Right lobe of liver (tissue), 4 donors: ENCODE measurements around the gene LGALS9C.
"Not testable (repeated sequence)": the region's sequence is repeated elsewhere in the genome, so short reads cannot be mapped to it uniquely, and the experiment has no call there.

Experiments used
- POLR2A ChIP-seq: fragments of 450-650 bp; IDR thresholded peaks from one replicate; pipeline ENCODE4 v1.6.1; 2017; ENCODE audit warnings: antibody characterized with exemption, mild to moderate bottlenecking
- TF ChIP-seq, protein P1 (sequence below), 4 donors: fragments of 200-600 bp in 3 of 4; fragments of 450-650 bp in 1 of 4; IDR thresholded peaks; one replicate each; pipeline versions ENCODE4 v1.5.1 to v1.8.0; 2016 to 2022; ENCODE audit warnings: antibody characterized with exemption in 4 of 4, mild to moderate bottlenecking in 2 of 4
- donor health status: DM: no; HTN: no; CAD: no.
- donor health status: DM: no; HTN: no; CAD: no.
- donor health status: DM: no; HTN: yes; CAD: no.

DNA sequence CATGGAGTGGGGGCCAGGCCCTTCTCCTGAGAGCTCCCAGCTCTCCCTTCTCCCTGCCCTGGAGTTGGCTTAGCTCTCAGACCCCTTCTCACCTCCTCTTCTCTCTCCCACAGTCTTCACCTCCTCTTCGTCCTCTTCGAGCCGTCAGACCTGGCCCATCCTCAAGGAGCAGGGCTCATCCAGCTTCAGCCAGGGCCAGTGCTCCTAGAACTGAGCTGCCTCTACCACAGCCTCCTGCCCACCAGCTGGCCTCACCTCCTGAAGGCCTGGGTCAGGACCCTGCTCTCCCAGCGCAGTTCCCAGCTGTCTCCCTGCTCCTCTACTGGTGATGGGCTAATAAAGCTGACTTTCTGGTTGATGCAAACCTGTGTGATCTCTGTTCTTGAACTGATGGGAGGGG, 34.1 kb upstream of the LGALS9C start:
- TF ChIP-seq, protein P1, sequence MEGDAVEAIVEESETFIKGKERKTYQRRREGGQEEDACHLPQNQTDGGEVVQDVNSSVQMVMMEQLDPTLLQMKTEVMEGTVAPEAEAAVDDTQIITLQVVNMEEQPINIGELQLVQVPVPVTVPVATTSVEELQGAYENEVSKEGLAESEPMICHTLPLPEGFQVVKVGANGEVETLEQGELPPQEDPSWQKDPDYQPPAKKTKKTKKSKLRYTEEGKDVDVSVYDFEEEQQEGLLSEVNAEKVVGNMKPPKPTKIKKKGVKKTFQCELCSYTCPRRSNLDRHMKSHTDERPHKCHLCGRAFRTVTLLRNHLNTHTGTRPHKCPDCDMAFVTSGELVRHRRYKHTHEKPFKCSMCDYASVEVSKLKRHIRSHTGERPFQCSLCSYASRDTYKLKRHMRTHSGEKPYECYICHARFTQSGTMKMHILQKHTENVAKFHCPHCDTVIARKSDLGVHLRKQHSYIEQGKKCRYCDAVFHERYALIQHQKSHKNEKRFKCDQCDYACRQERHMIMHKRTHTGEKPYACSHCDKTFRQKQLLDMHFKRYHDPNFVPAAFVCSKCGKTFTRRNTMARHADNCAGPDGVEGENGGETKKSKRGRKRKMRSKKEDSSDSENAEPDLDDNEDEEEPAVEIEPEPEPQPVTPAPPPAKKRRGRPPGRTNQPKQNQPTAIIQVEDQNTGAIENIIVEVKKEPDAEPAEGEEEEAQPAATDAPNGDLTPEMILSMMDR (IDR thresholded peaks at IDR 0.05), result not testable (repeated sequence)
- not testable (repeated sequence) for TF ChIP-seq POLR2A
